ENCODE data around the gene ARPC3. TPM values are rescaled to one million over a fixed set of nuclear protein-coding genes. Genes with fewer than 3 reads are reported as not detected.
"Not testable (repeated sequence)": the region's sequence is repeated elsewhere in the genome, so short reads cannot be mapped to it uniquely, and the experiment has no call there.

Gene ARPC3
- total RNA-seq, 2 experiments from 2014 or later: 460 to 466 TPM

DNA sequence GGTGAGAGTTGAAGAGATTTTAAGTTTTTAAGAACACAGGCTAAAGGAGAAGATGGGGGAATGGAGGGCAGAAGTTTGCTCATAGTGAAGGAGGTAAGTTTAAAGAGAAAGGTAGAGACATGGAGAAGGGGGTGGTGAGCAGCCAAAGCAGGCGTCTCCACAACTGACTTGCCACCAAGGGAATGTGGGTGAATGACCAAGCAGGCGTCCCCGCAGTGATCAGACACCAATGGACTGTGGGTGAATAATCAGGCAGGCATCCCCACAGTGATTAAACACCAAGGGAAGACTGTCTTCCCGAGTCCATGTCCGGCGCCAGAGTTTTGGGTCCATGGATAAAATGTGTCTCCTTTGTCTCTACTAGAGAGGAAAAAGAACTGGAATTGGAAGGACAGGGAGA is 40.1 kb downstream of the ARPC3 start:
- CTCF ChIA-PET; H3K36me3 Mint-ChIP-seq (ENCODE audit: low read depth); POLR2A ChIA-PET; DNase-seq; H3K4me3 Mint-ChIP-seq; H3K4me1 Mint-ChIP-seq; H3K9me3 Mint-ChIP-seq; H3K27ac Mint-ChIP-seq: not testable (repeated sequence)
- H3K27me3 Mint-ChIP-seq: peaks cover 17% of the 10 kb centered on the region

DNA sequence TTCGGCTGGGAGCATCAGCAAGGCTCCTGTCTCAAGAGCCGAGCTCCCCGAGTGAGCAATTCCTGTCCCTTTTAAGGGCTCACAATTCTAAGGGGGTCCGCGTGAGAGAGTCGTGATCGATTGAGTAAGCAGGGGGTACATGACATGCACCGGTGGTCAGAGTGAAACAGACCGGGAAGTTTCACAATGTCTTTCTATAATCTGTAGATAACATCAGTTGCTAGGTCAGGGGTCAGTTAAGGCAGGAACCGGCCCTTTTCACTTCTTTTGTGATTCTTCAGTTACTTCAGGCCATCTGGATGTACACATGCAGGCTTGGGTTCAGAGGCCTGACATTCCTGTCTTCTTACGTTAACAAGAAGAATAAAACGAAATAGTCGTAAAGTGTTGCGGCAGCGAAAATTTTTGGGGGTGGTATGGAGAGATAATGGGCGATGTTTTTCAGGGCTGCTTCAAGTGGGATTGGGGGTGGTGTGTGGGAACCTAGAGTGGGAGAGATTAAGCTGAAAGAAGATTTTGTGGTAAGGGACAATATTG is 44.9 kb downstream of the ARPC3 start:
- POLR2A ChIA-PET: interaction anchor here (0.6 to 1.0 kb wide), 2 partner anchors 26 to 658 kb away, joined by 3 to 4 read pairs; no protein-coding TSS in a partner anchor
- not testable (repeated sequence) for H3K9me3 Mint-ChIP-seq, H3K27me3 Mint-ChIP-seq

GRCh38 chr12:110403976-110404682 is 46.0 kb downstream of the ARPC3 start:
- Mint-ChIP-seq H3K27ac (peak overlapping the region; percentile 98), H3K27me3 (no peaks in the 10 kb centered on the region), H3K9me3 (no peaks in the 10 kb centered on the region), H3K4me1 (peaks cover 28% of the 10 kb centered on the region), H3K36me3 (ENCODE audit: low read depth) (peaks cover 21% of the 10 kb centered on the region), H3K4me3 (peak overlapping the region; percentile 97)
- ChIA-PET POLR2A (interaction anchor here (0.6 to 1.9 kb wide), 4 partner anchors 27 to 657 kb away, joined by 3 to 6 read pairs (median 4); partner anchors contain the start of gene ARPC3), CTCF (interaction anchor here (1.0 kb wide), 1 partner anchor 27 kb away, joined by 3 read pairs; no protein-coding TSS in a partner anchor)
- peak; percentile 80 for DNase-seq

More for the DNA sequence above, 44.9 kb downstream of the ARPC3 start:
- not testable (repeated sequence) for H3K4me3 Mint-ChIP-seq, DNase-seq, H3K27ac Mint-ChIP-seq
- Mint-ChIP-seq H3K4me1 (peaks cover 25% of the 10 kb centered on the region), H3K36me3 (ENCODE audit: low read depth) (peaks cover 14% of the 10 kb centered on the region)
- CTCF ChIA-PET: interaction anchor here (1.0 to 2.6 kb wide), 2 partner anchors 26 kb away, joined by 3 to 13 read pairs; no protein-coding TSS in a partner anchor

GRCh38 chr12:110403146-110403975 is 46.8 kb downstream of the ARPC3 start, which contains the start of gene ANAPC7:
ANAPC7 (minus strand) TSS chr12:110403708; CDS start chr12:110403627, 81 bp downstream.
- Mint-ChIP-seq H3K9me3 (no peaks in the 10 kb centered on the region), H3K27me3 (no peaks in the 10 kb centered on the region), H3K4me1 (peaks cover 28% of the 10 kb centered on the region), H3K27ac (peak within 1 kb of the TSS; percentile 98), H3K36me3 (ENCODE audit: low read depth) (peaks cover 22% of the 10 kb centered on the region), H3K4me3 (peak within 1 kb of the TSS; percentile 97)
- peak; percentile 87 for DNase-seq
- ChIA-PET POLR2A (interaction anchor here (1.0 to 1.9 kb wide), 3 partner anchors 46 to 122 kb away, joined by 3 to 10 read pairs (median 6); partner anchors contain the start of genes ARPC3 and ATP2A2), CTCF (interaction anchor here (0.9 to 1.4 kb wide), 2 partner anchors 28 to 66 kb away, joined by 3 to 5 read pairs; partner anchors contain the start of gene FAM216A)

Other genes starting within 250 kb of the ARPC3 start
- 100 to 1,000 TPM; 142 TPM for gene ATP2A2, start 169.1 kb downstream of the ARPC3 start, total RNA-seq
- 10 to 100 TPM; 47.2 to 47.3 TPM for gene ANAPC7, start 46.6 kb downstream of the ARPC3 start, total RNA-seq
- 10 to 100 TPM; 18.9 to 21.6 TPM for gene GPN3, start 17.9 kb upstream of the ARPC3 start, total RNA-seq
- gene FAM216A, start 18.5 kb upstream of the ARPC3 start, total RNA-seq: 10 to 100 TPM; 14.7 to 16.7 TPM
- gene VPS29, start 51.8 kb upstream of the ARPC3 start, total RNA-seq: 100 to 1,000 TPM; 129 to 137 TPM
- 1 to 10 TPM; 1.1 to 2.0 TPM for gene RAD9B, start 52.0 kb upstream of the ARPC3 start, total RNA-seq
- 10 to 100 TPM; 31.5 to 31.8 TPM for gene PPTC7, start 133.0 kb upstream of the ARPC3 start, total RNA-seq
- gene TCTN1, start 163.8 kb upstream of the ARPC3 start, total RNA-seq: 1 to 10 TPM; 2.6 to 3.4 TPM
- gene HVCN1, start 238.8 kb upstream of the ARPC3 start, total RNA-seq: 10 to 100 TPM; 11.6 to 12.9 TPM